ENCODE results near the gene MSANTD4. TPM values are rescaled to one million over a fixed set of nuclear protein-coding genes. Genes with fewer than 3 reads are reported as not detected.

MSANTD4 gene
- total RNA-seq, 4 donors from 2014 or later: 2.2 to 13.3 (median 10.2) TPM

- H3K4me1 ChIP-seq: peaks cover 0 to 33% (median 3%) of the 10 kb centered on the region in 4 donors
- in situ Hi-C loops (cut with MboI; ENCODE audit: low pct_ligation_motif_present in 1 of 4, low pct_unique_long_range_greater_than_20kb in 1 of 4, low sequenced_read_pairs in 3 of 4): no loop called here
- intact Hi-C loops (cut with DNase I; ENCODE audit: low total_unique reads): no loop called here
- no peaks in the 10 kb centered on the region for H3K9me3 ChIP-seq
- TF ChIP-seq CTCF (IDR thresholded peaks at IDR 0.05) (no peak), EP300 (IDR thresholded peaks at IDR 0.05; ENCODE audit: low read depth) (peak; percentile 33), POLR2A (IDR thresholded peaks at IDR 0.05) (no peak), POLR2AphosphoS5 (IDR thresholded peaks at IDR 0.05) (peak in 2 of 3 donors; percentile 30 to 58)
- 22 to 42% methylated on average over 4 to 18 of the region's 18 CpGs for WGBS, 2 donors (ENCODE audit: low coverage in 1 of 2)
- no peak for DNase-seq
- H3K27ac ChIP-seq: peak overlapping the region; percentile 81 to 86 (median 82)
- peak overlapping the region; percentile 57 to 95 (median 78) for H3K4me3 ChIP-seq
- H3K36me3 ChIP-seq: no peaks in the 10 kb centered on the region
- H3K27me3 ChIP-seq: no peaks in the 10 kb centered on the region
Observed at GRCh38 chr11:106021181-106021966, 666 bp downstream of the MSANTD4 start.

GRCh38 chr11:106017093-106017492 is 4.9 kb downstream of the MSANTD4 start:
- H3K36me3 ChIP-seq: no peaks in the 10 kb centered on the region
- H3K4me1 ChIP-seq: peaks cover 0 to 33% (median 3%) of the 10 kb centered on the region in 4 donors
- intact Hi-C loops (cut with DNase I; ENCODE audit: low total_unique reads) (no loop called here), in situ Hi-C loops (cut with MboI; ENCODE audit: low pct_ligation_motif_present in 1 of 4, low pct_unique_long_range_greater_than_20kb in 1 of 4, low sequenced_read_pairs in 3 of 4) (no loop called here)
- 77 to 92% methylated on average over 2 of the region's 2 CpGs for WGBS, 2 donors (ENCODE audit: low coverage in 1 of 2)
- no peak overlapping the region for H3K27ac ChIP-seq
- H3K27me3 ChIP-seq: no peaks in the 10 kb centered on the region
- no peak for DNase-seq
- no peak overlapping the region for H3K4me3 ChIP-seq
- H3K9me3 ChIP-seq: no peaks in the 10 kb centered on the region
- no peak for TF ChIP-seq CTCF (IDR thresholded peaks at IDR 0.05)
- no peak for TF ChIP-seq EP300 (IDR thresholded peaks at IDR 0.05; ENCODE audit: low read depth)
- no peak for TF ChIP-seq POLR2AphosphoS5 (IDR thresholded peaks at IDR 0.05)
- TF ChIP-seq POLR2A (IDR thresholded peaks at IDR 0.05): no peak

GRCh38 chr11:106015066-106015465 is 7.0 kb downstream of the MSANTD4 start:
- Histone ChIP-seq H3K36me3 (peaks cover 0 to 8% (median 3%) of the 10 kb centered on the region in 4 donors), H3K4me3 (no peak overlapping the region), H3K27ac (no peak overlapping the region), H3K27me3 (no peaks in the 10 kb centered on the region), H3K9me3 (no peaks in the 10 kb centered on the region), H3K4me1 (peaks cover 0 to 21% (median 0%) of the 10 kb centered on the region in 4 donors)
- in situ Hi-C loops (cut with MboI; ENCODE audit: low pct_ligation_motif_present in 1 of 4, low pct_unique_long_range_greater_than_20kb in 1 of 4, low sequenced_read_pairs in 3 of 4): no loop called here
- TF ChIP-seq POLR2A (IDR thresholded peaks at IDR 0.05): no peak
- no peak for TF ChIP-seq POLR2AphosphoS5 (IDR thresholded peaks at IDR 0.05)
- TF ChIP-seq EP300 (IDR thresholded peaks at IDR 0.05; ENCODE audit: low read depth): no peak
- no peak for TF ChIP-seq CTCF (IDR thresholded peaks at IDR 0.05)
- DNase-seq: no peak
- intact Hi-C loops (cut with DNase I; ENCODE audit: low total_unique reads): no loop called here
- 70 to 71% methylated on average over 2 of the region's 2 CpGs for WGBS, 2 donors (ENCODE audit: low coverage in 1 of 2)

GRCh38 chr11:106014620-106015019 is 7.4 kb downstream of the MSANTD4 start:
- intact Hi-C loops (cut with DNase I; ENCODE audit: low total_unique reads) (no loop called here), in situ Hi-C loops (cut with MboI; ENCODE audit: low pct_ligation_motif_present in 1 of 4, low pct_unique_long_range_greater_than_20kb in 1 of 4, low sequenced_read_pairs in 3 of 4) (no loop called here)
- Histone ChIP-seq H3K27ac (no peak overlapping the region), H3K4me1 (peaks cover 0 to 17% (median 0%) of the 10 kb centered on the region in 4 donors), H3K9me3 (no peaks in the 10 kb centered on the region), H3K36me3 (peaks cover 0 to 13% (median 4%) of the 10 kb centered on the region in 4 donors), H3K27me3 (no peaks in the 10 kb centered on the region), H3K4me3 (no peak overlapping the region)
- TF ChIP-seq POLR2AphosphoS5 (IDR thresholded peaks at IDR 0.05): no peak
- TF ChIP-seq CTCF (IDR thresholded peaks at IDR 0.05): no peak
- no peak for TF ChIP-seq POLR2A (IDR thresholded peaks at IDR 0.05)
- TF ChIP-seq EP300 (IDR thresholded peaks at IDR 0.05; ENCODE audit: low read depth): no peak
- WGBS, 2 donors (ENCODE audit: low coverage in 1 of 2): 84 to 86% methylated on average over 2 of the region's 2 CpGs
- no peak for DNase-seq

All from transverse colon (tissue), 4 donors.